MM.1S (cell line): ENCODE data around the gene ASCL1.

ENCODE experiments used
- CTCF ChIP-seq: fragments of 300-600 bp; sonication (generic); IDR thresholded peaks from 2 replicates; pipeline ENCODE4 v1.5.1; 2016; ENCODE audit warnings: antibody characterized with exemption, low read length, mixed read lengths
- EZH2 ChIP-seq: fragments of 300-600 bp; sonication (generic); optimal IDR thresholded peaks from 2 replicates; pipeline ENCODE3; 2017; ENCODE audit warnings: low read depth, mild to moderate bottlenecking, antibody characterized with exemption, low read length, mixed read lengths
- EZH2phosphoT487 ChIP-seq: fragments of 300-600 bp; sonication (generic); IDR thresholded peaks from 2 replicates; pipeline ENCODE4 v1.6.1; 2018; ENCODE audit warnings: antibody characterized with exemption, low read length

GRCh38 chr12:102980350-102980749 lies 22.9 kb downstream of the ASCL1 start:
- TF ChIP-seq CTCF (no peak), EZH2 (no peak), EZH2phosphoT487 (no peak)
